GM18907 (cell line): Measurements from ENCODE around the gene SFI1.

Experiments
- ATAC-seq: cut with Tn5 transposase; IDR thresholded peaks from one replicate; pipeline ENCODE4 v1.9.1; 2021; ENCODE audit warnings: mild to moderate bottlenecking, moderate library complexity; ENCODE audit not compliant: unreplicated experiment

SFI1 gene

GRCh38 chr22:31662668-31663037 is 166.3 kb downstream of the SFI1 start:
- no peak for ATAC-seq
